Left hindlimb (tissue), 1 donor: ENCODE measurements around the gene GRM3.

Experiments used
- DNase-seq: peaks from one replicate; pipeline ENCODE4 v3.0.0-alpha.2; 2018

The GRM3 gene

GRCh38 chr7:86706406-86706805 is 62.7 kb downstream of the GRM3 start:
- no peak for DNase-seq

DNA sequence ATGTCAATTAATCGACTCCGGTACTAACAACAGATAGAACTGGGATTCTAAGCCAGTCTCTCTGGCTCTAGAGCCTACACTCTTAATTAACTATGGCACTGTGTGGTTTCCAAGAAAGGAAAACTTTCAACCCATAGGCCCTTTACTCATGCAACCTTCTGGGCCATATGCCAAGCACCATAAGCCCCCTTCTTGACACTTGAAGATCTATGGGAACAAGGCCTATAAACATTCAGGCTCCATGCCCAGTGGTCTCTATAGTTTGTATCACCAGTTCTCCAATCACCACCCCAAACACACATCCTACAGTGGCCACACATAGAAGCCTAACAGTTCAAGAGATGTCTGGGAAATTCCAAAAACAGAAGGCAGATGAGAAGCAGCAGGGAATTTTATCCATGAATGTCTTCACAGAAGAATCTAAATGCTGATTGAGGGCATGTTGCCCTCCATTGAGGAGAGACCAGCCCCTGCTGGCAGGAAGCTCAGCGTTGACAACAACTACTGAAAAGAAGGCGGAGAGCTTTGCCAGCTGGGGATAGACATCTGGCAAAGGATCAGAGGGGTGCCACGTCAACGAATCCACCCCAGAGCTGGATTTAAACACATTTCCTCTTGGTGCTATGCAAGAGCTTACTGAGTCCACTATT is 64.4 kb downstream of the GRM3 start:
- peak; percentile 32 for DNase-seq

DNA sequence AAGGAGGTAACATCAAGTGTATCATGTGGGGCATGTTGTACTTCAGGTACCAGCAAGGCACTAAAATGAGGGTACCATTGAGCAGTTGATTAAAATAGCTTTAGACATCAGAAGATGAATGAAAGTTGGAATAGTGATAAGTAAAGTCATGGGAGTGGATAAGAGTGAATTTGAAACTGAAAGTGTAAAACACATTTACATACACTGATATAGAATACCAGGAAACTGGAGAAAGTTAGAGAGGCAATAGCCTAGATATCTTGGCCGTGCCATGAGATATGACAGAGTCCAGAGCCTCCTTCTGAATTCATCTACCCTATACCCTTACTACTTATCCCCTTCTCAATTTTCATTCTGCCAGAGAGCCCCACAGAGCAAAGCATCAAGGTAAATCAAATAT is 76.6 kb downstream of the GRM3 start:
- no peak for DNase-seq

GRCh38 chr7:86733783-86734182 is 90.1 kb downstream of the GRM3 start:
- DNase-seq, result no peak

GRCh38 chr7:86745013-86745745 is 101.5 kb downstream of the GRM3 start:
- DNase-seq, result no peak

DNA sequence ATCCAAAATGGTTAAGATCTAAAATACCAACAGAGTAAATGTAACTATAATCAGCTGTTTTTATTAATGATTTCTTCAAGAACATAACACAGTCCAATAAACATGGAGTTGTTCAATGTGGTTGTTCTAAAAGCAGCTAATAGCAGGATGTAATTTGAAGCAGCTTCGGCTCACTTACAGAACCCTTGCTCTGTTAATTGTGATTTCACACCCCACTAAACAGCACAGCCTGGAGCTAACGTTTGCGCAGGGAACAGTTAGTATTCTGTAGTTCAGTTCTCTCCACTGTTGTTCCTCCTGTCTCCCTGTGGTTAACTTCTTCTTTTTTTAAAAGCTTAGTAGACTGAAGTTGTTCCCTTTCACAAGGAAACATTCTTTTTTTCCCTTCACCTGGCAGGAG is 104.0 kb downstream of the GRM3 start:
- no peak for DNase-seq

- no peak for DNase-seq
Measured at GRCh38 chr7:86748201-86748600, 104.5 kb downstream of the GRM3 start.

GRCh38 chr7:86748843-86749719 is 105.4 kb downstream of the GRM3 start:
- DNase-seq, result no peak

GRCh38 chr7:86749741-86750665 is 106.3 kb downstream of the GRM3 start:
- DNase-seq, result no peak

GRCh38 chr7:86760236-86760635 is 116.5 kb downstream of the GRM3 start:
- DNase-seq, result no peak

- no peak for DNase-seq
Measured at GRCh38 chr7:86762129-86762528, 118.4 kb downstream of the GRM3 start.

DNA sequence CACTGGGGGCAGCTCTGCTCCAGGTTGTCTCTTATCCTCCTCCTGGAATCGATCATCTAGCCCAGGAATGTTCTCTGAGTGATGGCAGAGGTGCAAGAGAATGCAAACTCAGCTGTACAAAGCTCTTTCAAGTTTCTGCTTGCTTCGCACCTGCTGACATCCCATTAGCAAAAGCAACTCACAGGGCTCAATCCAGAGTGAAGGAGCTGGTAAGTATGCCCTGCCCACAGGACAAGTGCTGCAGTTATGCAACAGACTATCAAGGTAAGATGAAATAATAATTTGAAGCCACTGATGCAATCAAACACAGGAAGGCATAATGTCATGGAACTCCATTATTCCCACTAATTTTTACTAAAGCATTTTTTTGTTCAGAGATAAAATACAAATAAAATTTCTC is 122.2 kb downstream of the GRM3 start:
- DNase-seq, result no peak

- DNase-seq, result no peak
Measured at GRCh38 chr7:86768394-86768793, 124.7 kb downstream of the GRM3 start.

GRCh38 chr7:86768967-86769760 is 125.5 kb downstream of the GRM3 start:
- DNase-seq, result no peak

GRCh38 chr7:86773309-86773708 is 129.6 kb downstream of the GRM3 start:
- DNase-seq, result no peak

DNA sequence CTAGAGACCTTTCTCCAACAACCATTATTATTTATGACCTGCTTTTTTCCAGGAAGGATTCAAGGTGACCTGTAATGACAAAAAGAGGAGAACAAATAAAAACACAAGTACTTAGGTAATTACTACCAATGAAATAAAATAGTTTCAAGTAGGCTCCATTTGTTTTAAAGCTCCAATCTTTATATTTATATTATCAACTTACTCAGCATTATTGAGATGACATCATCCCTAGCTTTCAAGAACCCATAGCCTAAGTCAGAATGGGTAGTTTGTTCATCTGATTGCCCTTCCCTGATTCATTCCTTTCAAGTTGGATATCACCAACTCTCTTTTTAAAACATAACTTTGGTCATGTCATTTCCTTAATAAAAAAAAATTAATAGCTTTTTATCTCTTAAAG is 131.5 kb downstream of the GRM3 start:
- no peak for DNase-seq

GRCh38 chr7:86776136-86776535 is 132.4 kb downstream of the GRM3 start:
- DNase-seq, result no peak

DNA sequence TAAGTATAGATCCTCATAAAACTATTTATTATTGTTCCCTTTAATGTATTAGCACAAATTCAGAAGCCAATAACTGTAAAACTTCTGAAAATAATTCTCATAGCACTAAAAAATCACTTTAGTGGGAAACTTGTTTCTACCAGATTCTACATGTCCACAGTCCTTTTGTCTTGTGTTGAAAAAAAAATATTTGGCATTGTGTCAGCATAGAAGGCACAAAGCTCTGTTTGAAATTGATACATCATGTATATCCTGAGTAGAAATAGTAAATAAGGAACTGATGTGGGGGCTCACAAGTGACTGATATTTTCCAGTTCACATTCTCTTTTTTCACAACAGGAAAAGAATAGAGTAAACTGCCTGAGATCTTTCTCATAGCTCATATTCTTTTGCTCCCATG is 134.6 kb downstream of the GRM3 start:
- no peak for DNase-seq

- no peak for DNase-seq
Measured at GRCh38 chr7:86784765-86785164, 141.1 kb downstream of the GRM3 start.

GRCh38 chr7:86785641-86786040 is 141.9 kb downstream of the GRM3 start:
- no peak for DNase-seq

DNA sequence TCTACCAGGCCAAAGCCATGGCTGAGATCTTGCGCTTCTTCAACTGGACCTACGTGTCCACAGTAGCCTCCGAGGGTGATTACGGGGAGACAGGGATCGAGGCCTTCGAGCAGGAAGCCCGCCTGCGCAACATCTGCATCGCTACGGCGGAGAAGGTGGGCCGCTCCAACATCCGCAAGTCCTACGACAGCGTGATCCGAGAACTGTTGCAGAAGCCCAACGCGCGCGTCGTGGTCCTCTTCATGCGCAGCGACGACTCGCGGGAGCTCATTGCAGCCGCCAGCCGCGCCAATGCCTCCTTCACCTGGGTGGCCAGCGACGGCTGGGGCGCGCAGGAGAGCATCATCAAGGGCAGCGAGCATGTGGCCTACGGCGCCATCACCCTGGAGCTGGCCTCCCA is 142.7 kb downstream of the GRM3 start:
- DNase-seq, result no peak

DNA sequence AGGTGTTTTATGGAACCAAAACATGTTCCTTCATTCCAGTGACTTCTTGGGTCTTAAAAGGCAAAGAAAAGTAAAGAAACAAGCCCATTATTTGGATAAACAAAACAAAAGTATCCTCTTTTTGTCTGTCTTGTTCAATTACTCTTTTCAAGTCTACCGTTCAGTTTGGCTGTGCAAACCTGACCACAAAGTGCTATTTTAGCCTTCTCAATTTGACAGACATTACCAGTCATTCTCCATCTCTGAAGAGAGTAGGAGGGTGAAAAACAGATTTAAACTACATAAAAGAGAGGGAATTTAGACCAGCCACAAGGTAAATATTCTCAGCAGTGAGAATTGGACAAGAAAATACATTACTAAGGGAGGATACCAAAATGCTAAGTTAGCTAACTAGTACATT is 145.2 kb downstream of the GRM3 start:
- no peak for DNase-seq
